ENCODE measurements around the gene SLC19A1. TPM values are rescaled to one million over a fixed set of nuclear protein-coding genes. Genes with fewer than 3 reads are reported as not detected.

Gene SLC19A1
- total RNA-seq, 4 donors from 2014 or later: 10.7 to 70.8 (median 30.5) TPM

DNA sequence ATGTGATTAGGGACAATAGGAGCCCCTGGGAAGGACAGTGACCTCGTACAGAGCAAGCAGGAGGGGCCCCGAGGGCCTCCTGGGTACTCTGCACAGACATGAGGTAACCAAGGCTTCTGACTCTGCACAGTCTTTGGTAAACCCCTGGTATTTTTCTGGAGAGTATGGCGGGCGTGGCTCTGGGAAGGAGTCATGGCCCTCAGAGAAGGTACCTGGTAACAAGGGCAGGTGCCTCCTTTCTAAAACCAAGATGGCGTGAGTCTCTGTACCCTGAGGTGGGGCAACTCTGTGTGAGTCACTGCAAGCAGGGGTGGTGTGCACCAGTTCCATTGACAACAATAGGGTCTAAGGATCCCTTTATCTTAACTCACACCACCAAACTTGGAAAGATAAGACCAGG is 39.9 kb upstream of the SLC19A1 start:
- TF ChIP-seq, protein P1, sequence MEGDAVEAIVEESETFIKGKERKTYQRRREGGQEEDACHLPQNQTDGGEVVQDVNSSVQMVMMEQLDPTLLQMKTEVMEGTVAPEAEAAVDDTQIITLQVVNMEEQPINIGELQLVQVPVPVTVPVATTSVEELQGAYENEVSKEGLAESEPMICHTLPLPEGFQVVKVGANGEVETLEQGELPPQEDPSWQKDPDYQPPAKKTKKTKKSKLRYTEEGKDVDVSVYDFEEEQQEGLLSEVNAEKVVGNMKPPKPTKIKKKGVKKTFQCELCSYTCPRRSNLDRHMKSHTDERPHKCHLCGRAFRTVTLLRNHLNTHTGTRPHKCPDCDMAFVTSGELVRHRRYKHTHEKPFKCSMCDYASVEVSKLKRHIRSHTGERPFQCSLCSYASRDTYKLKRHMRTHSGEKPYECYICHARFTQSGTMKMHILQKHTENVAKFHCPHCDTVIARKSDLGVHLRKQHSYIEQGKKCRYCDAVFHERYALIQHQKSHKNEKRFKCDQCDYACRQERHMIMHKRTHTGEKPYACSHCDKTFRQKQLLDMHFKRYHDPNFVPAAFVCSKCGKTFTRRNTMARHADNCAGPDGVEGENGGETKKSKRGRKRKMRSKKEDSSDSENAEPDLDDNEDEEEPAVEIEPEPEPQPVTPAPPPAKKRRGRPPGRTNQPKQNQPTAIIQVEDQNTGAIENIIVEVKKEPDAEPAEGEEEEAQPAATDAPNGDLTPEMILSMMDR (IDR thresholded peaks at IDR 0.05): no peak
- no peak for TF ChIP-seq POLR2A (IDR thresholded peaks at IDR 0.05)
- no peak overlapping the region for H3K4me3 ChIP-seq
- no peaks in the 10 kb centered on the region for H3K4me1 ChIP-seq
- no peaks in the 10 kb centered on the region for H3K27me3 ChIP-seq
- H3K27ac ChIP-seq: no peak overlapping the region
- DNase-seq: peak in 1 of 3 donors; percentile 34
- no peaks in the 10 kb centered on the region for H3K9me3 ChIP-seq
- no peaks in the 10 kb centered on the region for H3K36me3 ChIP-seq

DNA sequence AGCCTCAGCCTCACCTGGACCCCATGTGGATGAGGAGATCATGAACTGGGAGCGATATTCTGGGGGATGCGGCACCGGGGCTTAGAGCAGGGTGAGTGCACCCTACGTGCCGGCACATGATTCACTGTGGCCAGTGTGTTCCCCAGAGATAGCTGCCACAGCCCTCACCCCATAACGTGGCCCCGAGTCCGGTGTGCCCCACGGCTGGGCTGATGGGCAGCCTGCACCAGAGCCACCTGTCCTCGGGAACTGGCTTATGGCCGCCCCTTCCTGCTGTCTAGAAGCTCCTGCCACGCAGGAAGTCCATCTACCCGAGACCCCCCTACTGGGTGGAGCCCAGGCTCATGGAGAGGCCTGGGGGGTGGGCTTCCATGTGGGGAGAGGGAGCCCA is 39.1 kb upstream of the SLC19A1 start:
- H3K27ac ChIP-seq: no peak overlapping the region
- H3K9me3 ChIP-seq: no peaks in the 10 kb centered on the region
- H3K27me3 ChIP-seq: no peaks in the 10 kb centered on the region
- no peaks in the 10 kb centered on the region for H3K36me3 ChIP-seq
- no peak overlapping the region for H3K4me3 ChIP-seq
- TF ChIP-seq, protein P1 (IDR thresholded peaks at IDR 0.05): no peak
- no peak for TF ChIP-seq POLR2A (IDR thresholded peaks at IDR 0.05)
- peak in 2 of 3 donors; percentile 22 to 36 for DNase-seq
- H3K4me1 ChIP-seq: no peaks in the 10 kb centered on the region

DNA sequence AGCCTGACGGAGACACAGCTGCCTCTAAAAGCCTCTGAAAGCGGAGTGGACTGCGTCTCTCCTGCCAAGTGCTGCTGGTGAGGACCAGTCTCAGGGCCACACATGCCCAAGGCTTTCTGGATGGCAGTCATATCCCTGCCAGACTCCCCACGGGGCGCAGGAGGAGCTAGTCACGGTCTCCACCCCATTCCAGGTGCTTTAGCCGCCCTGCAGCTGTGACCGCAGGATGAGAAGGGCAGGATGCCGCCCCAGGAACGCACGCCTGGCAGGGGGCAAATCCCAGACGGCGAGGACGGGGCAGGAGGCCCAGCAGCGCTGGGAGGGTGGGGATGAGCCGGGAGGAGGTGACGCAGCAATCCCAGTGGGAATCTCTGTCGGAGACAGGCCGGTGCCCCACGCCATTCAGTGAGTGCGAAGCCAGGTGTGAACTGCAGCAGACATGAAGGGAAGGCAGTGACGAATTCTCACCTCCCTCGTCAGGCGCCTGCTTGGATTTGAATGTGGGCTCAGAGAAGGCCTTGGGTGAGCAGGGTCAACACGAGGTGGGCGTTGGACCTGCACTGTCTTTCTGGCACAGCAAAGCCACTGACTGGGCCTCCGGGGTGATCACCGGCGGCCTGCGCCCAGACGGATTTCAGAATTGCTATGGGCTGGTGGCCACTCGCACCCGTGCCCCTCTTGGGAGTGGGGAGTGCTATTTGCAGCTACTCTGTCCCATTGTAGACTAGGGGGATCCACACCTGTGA is 38.5 kb upstream of the SLC19A1 start:
- Histone ChIP-seq H3K27me3 (no peaks in the 10 kb centered on the region), H3K9me3 (no peaks in the 10 kb centered on the region), H3K27ac (no peak overlapping the region), H3K4me3 (no peak overlapping the region), H3K4me1 (no peaks in the 10 kb centered on the region), H3K36me3 (no peaks in the 10 kb centered on the region)
- TF ChIP-seq POLR2A (IDR thresholded peaks at IDR 0.05): no peak
- TF ChIP-seq, protein P1 (IDR thresholded peaks at IDR 0.05): no peak
- DNase-seq: peak in 2 of 3 donors; percentile 24 to 28

DNA sequence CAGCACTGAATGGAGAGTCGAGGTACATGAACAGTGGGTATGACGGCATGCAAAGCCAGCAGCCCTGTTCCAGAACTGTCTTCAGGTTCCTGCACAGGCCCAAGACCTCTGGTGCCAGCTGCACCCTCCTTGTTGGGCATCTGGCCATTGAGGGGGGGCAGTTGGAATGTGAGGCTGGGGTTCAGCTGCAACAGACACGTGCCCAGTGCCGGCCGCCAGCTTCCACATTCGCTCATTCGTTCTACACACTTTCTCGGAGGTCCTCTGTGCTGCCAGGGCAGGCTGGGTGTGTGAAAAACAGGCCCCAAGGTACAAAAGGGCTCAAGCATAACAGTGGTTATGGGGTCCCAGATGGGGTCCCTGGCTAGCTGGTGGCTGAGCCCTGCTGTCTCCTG is 37.9 kb upstream of the SLC19A1 start:
- TF ChIP-seq, protein P1 (IDR thresholded peaks at IDR 0.05): no peak
- no peak for TF ChIP-seq POLR2A (IDR thresholded peaks at IDR 0.05)
- Histone ChIP-seq H3K9me3 (no peaks in the 10 kb centered on the region), H3K27me3 (no peaks in the 10 kb centered on the region), H3K36me3 (no peaks in the 10 kb centered on the region), H3K4me1 (no peaks in the 10 kb centered on the region), H3K27ac (no peak overlapping the region), H3K4me3 (no peak overlapping the region)
- DNase-seq: peak in 2 of 3 donors; percentile 18 to 27

DNA sequence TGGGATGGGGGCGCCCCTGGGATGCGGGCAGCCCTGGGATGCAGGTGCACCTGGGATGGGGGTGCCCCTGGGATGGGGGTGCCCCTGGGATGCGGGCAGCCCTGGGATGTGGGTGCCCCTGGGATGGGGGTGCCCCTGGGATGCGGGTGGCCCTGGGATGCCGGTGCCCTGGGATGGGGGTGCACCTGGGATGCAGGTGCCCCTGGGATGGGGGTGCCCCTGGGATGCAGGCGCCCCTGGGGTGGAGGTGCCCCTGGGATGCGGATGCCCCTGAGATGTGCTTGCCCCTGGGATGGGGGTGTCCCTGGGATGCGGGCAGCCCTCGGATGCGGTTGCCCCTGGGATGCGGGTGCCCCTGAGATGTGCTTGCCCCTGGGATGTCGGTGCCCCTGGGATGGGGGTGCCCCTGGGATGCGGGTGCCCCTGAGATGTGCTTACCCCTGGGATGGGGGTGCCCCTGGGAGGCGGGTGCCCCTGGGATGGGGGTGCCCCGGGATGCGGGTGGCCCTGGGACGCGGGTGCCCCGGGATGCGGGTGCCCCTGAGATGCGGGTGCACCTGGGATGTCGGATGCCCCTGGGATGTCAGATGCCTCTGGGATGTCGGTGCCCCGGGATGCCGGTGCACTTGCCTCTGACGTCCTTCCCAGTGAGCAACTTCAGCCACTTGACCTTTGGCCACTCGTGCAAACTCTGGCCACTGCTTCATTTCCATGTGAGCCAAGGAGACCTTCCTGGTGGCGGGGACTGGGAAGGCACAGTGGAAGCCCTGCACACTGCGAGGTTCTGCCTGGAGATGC is 37.3 kb upstream of the SLC19A1 start:
- Histone ChIP-seq H3K27ac (no peak overlapping the region), H3K27me3 (no peaks in the 10 kb centered on the region), H3K4me1 (no peaks in the 10 kb centered on the region), H3K9me3 (no peaks in the 10 kb centered on the region), H3K36me3 (no peaks in the 10 kb centered on the region), H3K4me3 (no peak overlapping the region)
- peak in 2 of 3 donors; percentile 34 to 40 for DNase-seq
- TF ChIP-seq, protein P1 (IDR thresholded peaks at IDR 0.05): no peak
- no peak for TF ChIP-seq POLR2A (IDR thresholded peaks at IDR 0.05)

Data from Peyer's patch (tissue), 4 donors.